ENCODE measurements around the gene TEN1. TPM values are rescaled to one million over a fixed set of nuclear protein-coding genes. Genes with fewer than 3 reads are reported as not detected.

Gene TEN1
- total RNA-seq, 1 donor, result 16.8 TPM

DNA sequence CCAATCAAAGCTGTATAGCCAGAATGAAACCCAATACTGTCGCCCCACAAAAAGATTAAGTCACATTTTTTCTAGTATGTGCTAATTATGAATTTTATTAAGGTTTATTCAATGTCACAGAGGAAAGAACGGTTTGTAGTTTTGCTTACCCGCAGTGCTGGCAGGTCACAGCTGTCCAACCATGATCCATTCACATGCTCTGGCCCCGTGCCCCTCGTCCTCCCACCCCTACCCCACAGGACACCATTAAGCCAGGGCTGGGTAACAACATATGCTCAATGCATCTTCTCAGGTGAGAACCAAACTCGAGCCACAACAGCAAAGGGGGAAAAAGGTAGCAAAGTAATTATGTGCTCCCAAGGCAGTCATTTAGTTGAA lies 37.6 kb upstream of the TEN1 start:
- no peak for DNase-seq (ENCODE audit: low read depth)
- TF ChIP-seq, protein P1, sequence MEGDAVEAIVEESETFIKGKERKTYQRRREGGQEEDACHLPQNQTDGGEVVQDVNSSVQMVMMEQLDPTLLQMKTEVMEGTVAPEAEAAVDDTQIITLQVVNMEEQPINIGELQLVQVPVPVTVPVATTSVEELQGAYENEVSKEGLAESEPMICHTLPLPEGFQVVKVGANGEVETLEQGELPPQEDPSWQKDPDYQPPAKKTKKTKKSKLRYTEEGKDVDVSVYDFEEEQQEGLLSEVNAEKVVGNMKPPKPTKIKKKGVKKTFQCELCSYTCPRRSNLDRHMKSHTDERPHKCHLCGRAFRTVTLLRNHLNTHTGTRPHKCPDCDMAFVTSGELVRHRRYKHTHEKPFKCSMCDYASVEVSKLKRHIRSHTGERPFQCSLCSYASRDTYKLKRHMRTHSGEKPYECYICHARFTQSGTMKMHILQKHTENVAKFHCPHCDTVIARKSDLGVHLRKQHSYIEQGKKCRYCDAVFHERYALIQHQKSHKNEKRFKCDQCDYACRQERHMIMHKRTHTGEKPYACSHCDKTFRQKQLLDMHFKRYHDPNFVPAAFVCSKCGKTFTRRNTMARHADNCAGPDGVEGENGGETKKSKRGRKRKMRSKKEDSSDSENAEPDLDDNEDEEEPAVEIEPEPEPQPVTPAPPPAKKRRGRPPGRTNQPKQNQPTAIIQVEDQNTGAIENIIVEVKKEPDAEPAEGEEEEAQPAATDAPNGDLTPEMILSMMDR (IDR thresholded peaks at IDR 0.05; ENCODE audit: insufficient read depth, low read depth, low read length), result no peak

DNA sequence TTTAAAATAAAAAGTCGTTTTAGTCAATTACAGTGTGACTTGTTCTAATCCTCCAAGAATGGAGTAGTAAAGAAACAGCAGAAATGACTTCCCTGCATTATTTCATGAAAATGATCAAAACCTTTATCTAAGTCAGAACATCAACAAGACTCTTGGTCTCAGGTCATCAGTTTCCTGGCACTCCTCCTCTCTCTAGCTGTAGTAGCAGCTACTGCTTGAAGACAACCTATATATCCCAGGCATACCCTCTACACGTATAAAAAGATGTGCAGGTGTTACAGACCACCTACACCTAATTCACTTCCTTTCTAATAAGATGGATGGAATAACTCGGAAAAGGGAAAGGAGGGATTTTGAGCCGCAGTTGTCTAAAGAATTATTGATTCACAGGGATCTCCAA lies 36.6 kb upstream of the TEN1 start:
- TF ChIP-seq, protein P1 (IDR thresholded peaks at IDR 0.05; ENCODE audit: insufficient read depth, low read depth, low read length), result no peak
- H3K4me3 ChIP-seq (ENCODE audit: low read depth, low read length), result no peak overlapping the region
- DNase-seq (ENCODE audit: low read depth), result no peak

More for the DNA sequence above, 37.6 kb upstream of the TEN1 start:
- peak overlapping the region; percentile 40 for H3K4me3 ChIP-seq (ENCODE audit: low read depth, low read length)

DNA sequence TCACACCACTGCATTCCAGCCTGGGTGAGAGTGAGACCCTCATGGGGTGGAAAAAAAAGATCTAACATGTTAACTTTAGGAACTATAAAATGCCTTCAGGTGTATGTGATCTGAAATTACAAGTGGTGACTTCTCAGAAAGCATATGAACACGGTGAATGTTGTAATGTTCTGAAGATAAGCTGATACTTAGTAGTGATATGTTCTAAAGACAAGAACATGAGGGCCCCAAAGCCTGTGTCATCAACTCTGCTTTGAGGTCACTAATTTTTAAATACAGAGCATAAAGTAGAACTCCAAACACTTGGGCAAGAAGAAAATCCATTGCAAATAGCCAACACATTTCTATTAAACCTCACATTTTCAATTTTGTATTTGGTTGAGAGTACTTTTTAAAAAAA lies 35.5 kb upstream of the TEN1 start:
- TF ChIP-seq, protein P1 (IDR thresholded peaks at IDR 0.05; ENCODE audit: insufficient read depth, low read depth, low read length), result no peak
- H3K4me3 ChIP-seq (ENCODE audit: low read depth, low read length), result no peak overlapping the region
- DNase-seq (ENCODE audit: low read depth), result no peak

DNA sequence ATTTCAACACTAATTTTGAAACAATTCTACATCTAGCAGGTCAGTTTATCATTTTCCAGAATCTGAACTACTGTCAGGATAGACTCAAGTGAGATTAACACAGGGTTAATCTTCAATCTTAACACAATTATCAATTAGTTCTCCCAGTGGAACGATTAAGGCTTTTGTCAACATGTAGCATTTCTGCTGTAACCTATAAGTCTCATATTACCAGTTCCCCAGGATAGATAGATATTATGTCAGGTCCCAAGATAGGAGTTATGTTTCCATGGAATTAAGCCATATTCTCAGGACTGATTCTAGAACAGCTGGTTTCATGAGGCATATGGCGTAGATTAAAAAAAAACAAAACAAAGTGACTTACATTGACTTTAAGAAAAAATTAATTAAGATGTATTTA lies 33.8 kb upstream of the TEN1 start:
- DNase-seq (ENCODE audit: low read depth), result no peak
- TF ChIP-seq, protein P1 (IDR thresholded peaks at IDR 0.05; ENCODE audit: insufficient read depth, low read depth, low read length), result no peak
- H3K4me3 ChIP-seq (ENCODE audit: low read depth, low read length), result no peak overlapping the region

GRCh38 chr17:75950421-75950820 lies 28.6 kb upstream of the TEN1 start:
- TF ChIP-seq, protein P1 (IDR thresholded peaks at IDR 0.05; ENCODE audit: insufficient read depth, low read depth, low read length), result no peak
- no peak overlapping the region for H3K4me3 ChIP-seq (ENCODE audit: low read depth, low read length)
- DNase-seq (ENCODE audit: low read depth), result no peak

DNA sequence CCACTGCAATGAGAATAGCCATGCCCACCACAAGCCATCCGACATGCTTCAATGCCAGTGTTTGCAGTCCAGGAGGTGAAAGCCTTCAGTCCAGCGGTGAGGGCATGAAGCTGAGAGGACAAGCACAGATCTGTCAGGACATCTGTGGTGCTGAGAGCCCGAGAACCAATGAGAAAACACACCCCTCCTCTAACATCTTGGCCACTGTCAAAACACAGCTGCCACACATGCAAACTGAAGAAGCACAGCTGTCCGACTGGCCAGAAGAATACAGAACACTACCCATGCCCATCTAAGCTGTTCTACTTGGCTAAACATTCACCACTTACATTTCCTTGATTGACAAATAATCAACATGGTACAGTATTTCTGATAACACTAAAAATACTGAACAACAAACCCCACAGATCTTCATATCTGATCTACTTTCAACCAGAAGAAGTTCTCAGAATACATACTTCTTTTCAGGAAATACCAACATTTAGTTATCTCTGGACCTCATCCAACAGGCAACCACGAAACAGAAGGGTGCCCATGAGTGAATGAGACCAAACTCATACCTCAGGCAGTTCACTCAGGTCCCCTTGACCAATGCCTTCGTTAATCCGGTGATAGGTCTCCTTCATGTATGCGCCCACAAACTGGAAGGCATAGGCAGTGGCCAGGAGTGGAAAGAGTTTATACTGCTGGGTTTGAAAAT lies 28.0 kb upstream of the TEN1 start:
- DNase-seq (ENCODE audit: low read depth), result no peak
- no peak overlapping the region for H3K4me3 ChIP-seq (ENCODE audit: low read depth, low read length)
- TF ChIP-seq, protein P1 (IDR thresholded peaks at IDR 0.05; ENCODE audit: insufficient read depth, low read depth, low read length), result no peak

Data from fibroblast of villous mesenchyme (primary cell).